Measurements from ENCODE around the gene ALG2.

ALG2 gene

GRCh38 chr9:99189186-99189585 is 32.6 kb downstream of the ALG2 start:
- Histone ChIP-seq H3K9me3 (ENCODE audit: control insufficient read depth, low read depth, low read length) (no peaks in the 10 kb centered on the region), H3K27ac (ENCODE audit: low read length) (no peak overlapping the region), H3K4me1 (ENCODE audit: control insufficient read depth, low read depth, low read length) (peaks cover 3% of the 10 kb centered on the region), H3K27me3 (ENCODE audit: control insufficient read depth, insufficient read depth, low read length) (no peaks in the 10 kb centered on the region), H3K4me3 (ENCODE audit: low read length) (no peak overlapping the region), H3K9ac (ENCODE audit: low read length) (no peak overlapping the region), H3K36me3 (ENCODE audit: control insufficient read depth, low read depth, low read length) (no peaks in the 10 kb centered on the region)

GRCh38 chr9:99187311-99187710 is 34.4 kb downstream of the ALG2 start:
- H3K36me3 ChIP-seq (ENCODE audit: control insufficient read depth, low read depth, low read length): no peaks in the 10 kb centered on the region
- no peak overlapping the region for H3K9ac ChIP-seq (ENCODE audit: low read length)
- H3K27ac ChIP-seq (ENCODE audit: low read length): no peak overlapping the region

GRCh38 chr9:99185934-99186333 is 35.8 kb downstream of the ALG2 start:
- H3K27ac ChIP-seq (ENCODE audit: low read length): no peak overlapping the region
- no peak overlapping the region for H3K9ac ChIP-seq (ENCODE audit: low read length)
- no peaks in the 10 kb centered on the region for H3K27me3 ChIP-seq (ENCODE audit: control insufficient read depth, insufficient read depth, low read length)
- H3K9me3 ChIP-seq (ENCODE audit: control insufficient read depth, low read depth, low read length): no peaks in the 10 kb centered on the region
- H3K4me1 ChIP-seq (ENCODE audit: control insufficient read depth, low read depth, low read length): peaks cover 7% of the 10 kb centered on the region
- H3K36me3 ChIP-seq (ENCODE audit: control insufficient read depth, low read depth, low read length): no peaks in the 10 kb centered on the region
- H3K4me3 ChIP-seq (ENCODE audit: low read length): no peak overlapping the region

More at GRCh38 chr9:99187311-99187710, 34.4 kb downstream of the ALG2 start:
- Histone ChIP-seq H3K9me3 (ENCODE audit: control insufficient read depth, low read depth, low read length) (no peaks in the 10 kb centered on the region), H3K4me3 (ENCODE audit: low read length) (no peak overlapping the region), H3K27me3 (ENCODE audit: control insufficient read depth, insufficient read depth, low read length) (no peaks in the 10 kb centered on the region), H3K4me1 (ENCODE audit: control insufficient read depth, low read depth, low read length) (peaks cover 3% of the 10 kb centered on the region)

- no peak overlapping the region for H3K27ac ChIP-seq (ENCODE audit: low read length)
- H3K4me1 ChIP-seq (ENCODE audit: control insufficient read depth, low read depth, low read length): peaks cover 7% of the 10 kb centered on the region
- no peaks in the 10 kb centered on the region for H3K9me3 ChIP-seq (ENCODE audit: control insufficient read depth, low read depth, low read length)
- H3K9ac ChIP-seq (ENCODE audit: low read length): no peak overlapping the region
- H3K27me3 ChIP-seq (ENCODE audit: control insufficient read depth, insufficient read depth, low read length): no peaks in the 10 kb centered on the region
- H3K36me3 ChIP-seq (ENCODE audit: control insufficient read depth, low read depth, low read length): no peaks in the 10 kb centered on the region
- no peak overlapping the region for H3K4me3 ChIP-seq (ENCODE audit: low read length)
Observed at GRCh38 chr9:99185348-99185632, 36.5 kb downstream of the ALG2 start.

- H3K9ac ChIP-seq (ENCODE audit: low read length): no peak overlapping the region
- H3K4me3 ChIP-seq (ENCODE audit: low read length): no peak overlapping the region
Observed at GRCh38 chr9:99184475-99185347, 37.0 kb downstream of the ALG2 start.

GRCh38 chr9:99184110-99184474 is 37.6 kb downstream of the ALG2 start:
- Histone ChIP-seq H3K4me3 (ENCODE audit: low read length) (no peak overlapping the region), H3K9me3 (ENCODE audit: control insufficient read depth, low read depth, low read length) (no peaks in the 10 kb centered on the region), H3K27me3 (ENCODE audit: control insufficient read depth, insufficient read depth, low read length) (no peaks in the 10 kb centered on the region), H3K27ac (ENCODE audit: low read length) (no peak overlapping the region), H3K36me3 (ENCODE audit: control insufficient read depth, low read depth, low read length) (no peaks in the 10 kb centered on the region), H3K4me1 (ENCODE audit: control insufficient read depth, low read depth, low read length) (peaks cover 7% of the 10 kb centered on the region), H3K9ac (ENCODE audit: low read length) (no peak overlapping the region)

More at GRCh38 chr9:99184475-99185347, 37.0 kb downstream of the ALG2 start:
- no peaks in the 10 kb centered on the region for H3K9me3 ChIP-seq (ENCODE audit: control insufficient read depth, low read depth, low read length)
- H3K36me3 ChIP-seq (ENCODE audit: control insufficient read depth, low read depth, low read length): no peaks in the 10 kb centered on the region
- H3K27ac ChIP-seq (ENCODE audit: low read length): no peak overlapping the region
- peaks cover 7% of the 10 kb centered on the region for H3K4me1 ChIP-seq (ENCODE audit: control insufficient read depth, low read depth, low read length)
- H3K27me3 ChIP-seq (ENCODE audit: control insufficient read depth, insufficient read depth, low read length): no peaks in the 10 kb centered on the region

- no peaks in the 10 kb centered on the region for H3K9me3 ChIP-seq (ENCODE audit: control insufficient read depth, low read depth, low read length)
- no peak overlapping the region for H3K9ac ChIP-seq (ENCODE audit: low read length)
- H3K4me1 ChIP-seq (ENCODE audit: control insufficient read depth, low read depth, low read length): peaks cover 7% of the 10 kb centered on the region
- H3K4me3 ChIP-seq (ENCODE audit: low read length): no peak overlapping the region
- no peaks in the 10 kb centered on the region for H3K27me3 ChIP-seq (ENCODE audit: control insufficient read depth, insufficient read depth, low read length)
- no peak overlapping the region for H3K27ac ChIP-seq (ENCODE audit: low read length)
- no peaks in the 10 kb centered on the region for H3K36me3 ChIP-seq (ENCODE audit: control insufficient read depth, low read depth, low read length)
Observed at GRCh38 chr9:99183616-99184015, 38.1 kb downstream of the ALG2 start.

GRCh38 chr9:99182356-99182755 is 39.4 kb downstream of the ALG2 start:
- Histone ChIP-seq H3K9ac (ENCODE audit: low read length) (no peak overlapping the region), H3K36me3 (ENCODE audit: control insufficient read depth, low read depth, low read length) (no peaks in the 10 kb centered on the region), H3K4me3 (ENCODE audit: low read length) (no peak overlapping the region), H3K27ac (ENCODE audit: low read length) (no peak overlapping the region), H3K9me3 (ENCODE audit: control insufficient read depth, low read depth, low read length) (no peaks in the 10 kb centered on the region), H3K4me1 (ENCODE audit: control insufficient read depth, low read depth, low read length) (peaks cover 6% of the 10 kb centered on the region), H3K27me3 (ENCODE audit: control insufficient read depth, insufficient read depth, low read length) (no peaks in the 10 kb centered on the region)

GRCh38 chr9:99181621-99182020 is 40.1 kb downstream of the ALG2 start:
- H3K4me1 ChIP-seq (ENCODE audit: control insufficient read depth, low read depth, low read length): peaks cover 4% of the 10 kb centered on the region
- no peak overlapping the region for H3K4me3 ChIP-seq (ENCODE audit: low read length)
- H3K27ac ChIP-seq (ENCODE audit: low read length): no peak overlapping the region
- H3K9ac ChIP-seq (ENCODE audit: low read length): no peak overlapping the region
- H3K27me3 ChIP-seq (ENCODE audit: control insufficient read depth, insufficient read depth, low read length): no peaks in the 10 kb centered on the region
- H3K36me3 ChIP-seq (ENCODE audit: control insufficient read depth, low read depth, low read length): no peaks in the 10 kb centered on the region
- no peaks in the 10 kb centered on the region for H3K9me3 ChIP-seq (ENCODE audit: control insufficient read depth, low read depth, low read length)

- Histone ChIP-seq H3K36me3 (ENCODE audit: control insufficient read depth, low read depth, low read length) (no peaks in the 10 kb centered on the region), H3K9me3 (ENCODE audit: control insufficient read depth, low read depth, low read length) (no peaks in the 10 kb centered on the region), H3K9ac (ENCODE audit: low read length) (no peak overlapping the region), H3K27me3 (ENCODE audit: control insufficient read depth, insufficient read depth, low read length) (no peaks in the 10 kb centered on the region), H3K4me3 (ENCODE audit: low read length) (no peak overlapping the region), H3K27ac (ENCODE audit: low read length) (no peak overlapping the region), H3K4me1 (ENCODE audit: control insufficient read depth, low read depth, low read length) (peaks cover 4% of the 10 kb centered on the region)
Observed at GRCh38 chr9:99181206-99181605, 40.5 kb downstream of the ALG2 start.

- Histone ChIP-seq H3K9ac (ENCODE audit: low read length) (no peak overlapping the region), H3K9me3 (ENCODE audit: control insufficient read depth, low read depth, low read length) (no peaks in the 10 kb centered on the region), H3K27ac (ENCODE audit: low read length) (no peak overlapping the region), H3K4me3 (ENCODE audit: low read length) (no peak overlapping the region), H3K27me3 (ENCODE audit: control insufficient read depth, insufficient read depth, low read length) (no peaks in the 10 kb centered on the region), H3K36me3 (ENCODE audit: control insufficient read depth, low read depth, low read length) (no peaks in the 10 kb centered on the region), H3K4me1 (ENCODE audit: control insufficient read depth, low read depth, low read length) (peaks cover 4% of the 10 kb centered on the region)
Observed at GRCh38 chr9:99180662-99181061, 41.1 kb downstream of the ALG2 start.

GRCh38 chr9:99180199-99180598 is 41.5 kb downstream of the ALG2 start:
- Histone ChIP-seq H3K9me3 (ENCODE audit: control insufficient read depth, low read depth, low read length) (no peaks in the 10 kb centered on the region), H3K4me3 (ENCODE audit: low read length) (no peak overlapping the region), H3K27me3 (ENCODE audit: control insufficient read depth, insufficient read depth, low read length) (no peaks in the 10 kb centered on the region), H3K9ac (ENCODE audit: low read length) (no peak overlapping the region), H3K4me1 (ENCODE audit: control insufficient read depth, low read depth, low read length) (peaks cover 4% of the 10 kb centered on the region), H3K27ac (ENCODE audit: low read length) (no peak overlapping the region), H3K36me3 (ENCODE audit: control insufficient read depth, low read depth, low read length) (no peaks in the 10 kb centered on the region)
